Activated T-cell treated with anti-CD3 and anti-CD28 coated beads for 4 hours (primary cell): ENCODE results near the gene PGAM4.
"Not testable (repeated sequence)": the region's sequence is repeated elsewhere in the genome, so short reads cannot be mapped to it uniquely, and the experiment has no call there.

Experiments used
- DNase-seq: peaks from one replicate; pipeline ENCODE4 v3.0.0-alpha.2; 2020

PGAM4 gene

DNA sequence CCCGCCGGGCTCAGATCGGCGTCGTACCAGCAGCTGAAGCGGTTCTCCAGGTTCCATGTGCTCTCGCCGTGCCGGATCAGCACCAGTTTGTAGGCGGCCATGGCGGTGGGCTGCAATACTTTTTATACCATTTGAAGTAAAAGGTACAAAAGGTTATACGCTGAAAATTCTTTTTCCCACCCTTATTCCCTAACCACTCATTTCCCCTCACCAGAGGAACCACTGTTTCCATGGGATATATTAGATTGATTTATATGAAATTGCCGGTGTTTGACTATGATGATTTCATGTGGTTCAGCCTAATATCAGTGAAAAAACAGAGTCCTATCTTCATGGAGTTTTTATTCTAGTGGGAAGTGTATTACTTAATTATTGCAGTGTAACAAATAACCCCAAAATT is at the start of gene PGAM4:
Gene PGAM4 (minus strand): TSS at position 101 of the 400 bp plus-strand sequence. CDS start 0 bp downstream, at position 101.
- DNase-seq, result no peak

DNA sequence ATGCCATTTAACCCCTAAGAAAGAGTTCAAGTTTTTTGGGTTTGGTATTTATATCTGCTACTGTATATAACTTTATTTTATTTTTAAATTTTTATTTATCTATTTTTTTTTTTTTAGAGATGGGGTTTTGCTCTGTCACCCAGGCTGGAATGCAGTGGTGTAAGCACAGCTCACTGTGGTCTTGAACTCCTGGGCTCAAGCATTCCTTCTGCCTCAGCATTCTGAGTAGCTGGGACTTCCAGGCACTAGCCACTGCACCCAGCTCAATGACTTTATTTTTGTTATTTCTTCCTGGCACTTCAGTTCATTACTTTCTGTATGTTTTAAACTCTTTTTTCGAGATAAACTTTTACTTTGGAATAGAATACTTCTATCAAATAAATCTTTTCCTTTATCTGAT is 42.4 kb upstream of the PGAM4 start:
- DNase-seq, result no peak

DNA sequence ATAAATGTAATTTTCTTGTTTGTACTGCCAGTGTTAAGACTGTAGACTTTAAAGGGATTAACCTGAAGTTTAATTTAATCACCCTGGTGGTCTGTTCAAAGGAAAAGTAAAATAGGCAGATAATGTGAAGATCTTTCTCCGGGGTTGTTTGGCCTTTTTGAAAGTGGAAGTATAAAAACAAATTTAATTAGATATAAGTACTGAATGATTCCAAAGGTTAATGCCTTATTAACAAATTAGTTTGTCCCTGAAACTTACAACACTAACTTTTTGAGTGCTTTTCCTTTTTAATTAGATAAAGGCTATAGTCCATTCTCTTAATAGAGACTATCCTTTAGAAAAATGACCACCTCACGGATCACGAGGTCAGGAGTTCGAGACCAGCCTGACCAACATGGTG is 10.4 kb upstream of the PGAM4 start:
- DNase-seq, result no peak

DNA sequence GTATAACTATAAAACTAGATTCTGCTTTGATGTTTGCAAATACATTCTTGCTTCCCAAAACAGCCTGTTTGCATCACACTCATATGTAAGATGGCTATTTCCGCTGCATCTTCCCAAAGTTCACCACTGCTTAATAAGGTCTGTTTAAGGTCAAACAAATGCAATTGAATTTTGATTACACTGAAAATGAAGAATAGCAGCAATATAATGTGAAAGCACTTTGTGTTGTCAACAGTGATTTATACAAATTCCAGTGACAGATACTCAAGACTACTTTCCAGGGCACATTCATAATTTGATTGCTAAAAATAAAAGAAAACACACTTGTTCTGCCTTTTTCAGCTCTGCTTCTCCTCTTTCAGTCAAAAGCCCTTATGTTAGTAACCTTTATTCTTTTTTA is 8.1 kb upstream of the PGAM4 start:
- no peak for DNase-seq

DNA sequence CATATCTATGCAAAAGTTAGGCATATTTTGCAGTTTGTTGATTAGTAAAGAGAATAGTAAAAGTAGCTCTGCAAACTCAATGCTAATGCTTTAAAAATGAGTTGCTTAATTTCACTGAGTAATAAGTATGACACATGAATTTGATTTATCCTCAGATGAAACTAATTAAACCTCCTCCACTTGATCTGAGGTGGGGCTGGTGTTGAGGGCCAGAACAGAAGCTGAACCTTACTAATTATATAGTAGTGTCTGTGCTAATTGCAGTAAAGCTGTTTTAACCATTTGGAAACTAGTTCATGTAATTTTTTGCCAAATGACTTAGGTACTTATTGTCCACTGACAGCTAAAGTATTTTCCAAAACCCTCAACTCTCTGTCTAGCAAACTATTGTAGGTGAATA is 7.7 kb upstream of the PGAM4 start:
- DNase-seq, result no peak

DNA sequence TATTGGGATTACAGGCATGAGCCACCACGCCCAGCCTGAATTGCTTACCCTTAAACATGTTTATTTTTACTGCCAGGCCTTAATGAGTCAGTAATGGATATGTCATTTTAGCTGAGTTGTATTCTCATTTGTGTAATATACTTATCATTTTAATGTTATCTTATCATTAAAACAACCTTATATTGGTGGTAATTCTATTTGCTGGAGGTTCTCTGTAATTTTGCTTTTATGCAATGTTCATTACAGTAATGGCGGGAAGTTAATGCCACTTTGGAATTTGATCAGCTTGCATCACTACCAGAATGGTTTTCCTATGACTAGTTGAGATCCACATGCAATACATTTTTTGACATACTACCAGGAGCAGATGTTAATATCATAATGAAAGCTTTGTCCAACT is 6.3 kb upstream of the PGAM4 start:
- no peak for DNase-seq

DNA sequence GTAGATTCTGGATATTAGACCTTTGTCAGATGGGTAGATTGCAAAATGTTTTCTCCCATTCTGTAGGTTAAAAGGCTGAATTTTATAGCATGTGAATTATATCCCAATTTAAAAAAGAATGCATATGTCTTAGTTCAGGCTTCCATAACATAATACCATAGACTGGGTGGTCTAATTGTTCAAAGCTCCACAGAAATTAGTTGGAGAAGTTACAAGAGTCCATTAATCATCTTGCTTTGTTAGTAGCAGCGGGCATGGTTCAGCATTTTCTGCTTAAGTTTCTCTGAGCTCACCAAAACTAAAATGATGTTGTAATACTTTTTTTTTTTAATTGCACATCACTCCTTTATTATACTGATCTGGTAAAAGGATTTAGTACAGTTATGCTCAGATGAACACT is 1.8 kb downstream of the PGAM4 start:
- no peak for DNase-seq

DNA sequence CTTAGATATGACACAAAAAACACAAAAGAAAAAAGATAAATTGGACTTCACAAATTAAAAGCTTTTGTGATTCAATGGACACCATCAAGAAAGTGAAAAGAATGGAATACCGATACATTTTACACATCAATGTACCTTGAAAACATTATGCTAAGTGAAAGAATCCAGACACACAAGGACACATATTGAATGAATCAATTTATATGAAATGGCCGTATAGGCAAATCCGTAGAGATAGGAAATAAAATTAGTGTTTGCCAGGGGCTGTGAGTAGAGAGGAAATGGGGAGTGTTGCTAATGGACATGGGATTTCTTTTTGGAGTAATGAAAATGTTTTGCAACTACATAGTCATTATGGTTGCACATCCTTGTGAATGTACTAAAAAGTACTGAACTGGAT is 3.1 kb downstream of the PGAM4 start:
- no peak for DNase-seq

DNA sequence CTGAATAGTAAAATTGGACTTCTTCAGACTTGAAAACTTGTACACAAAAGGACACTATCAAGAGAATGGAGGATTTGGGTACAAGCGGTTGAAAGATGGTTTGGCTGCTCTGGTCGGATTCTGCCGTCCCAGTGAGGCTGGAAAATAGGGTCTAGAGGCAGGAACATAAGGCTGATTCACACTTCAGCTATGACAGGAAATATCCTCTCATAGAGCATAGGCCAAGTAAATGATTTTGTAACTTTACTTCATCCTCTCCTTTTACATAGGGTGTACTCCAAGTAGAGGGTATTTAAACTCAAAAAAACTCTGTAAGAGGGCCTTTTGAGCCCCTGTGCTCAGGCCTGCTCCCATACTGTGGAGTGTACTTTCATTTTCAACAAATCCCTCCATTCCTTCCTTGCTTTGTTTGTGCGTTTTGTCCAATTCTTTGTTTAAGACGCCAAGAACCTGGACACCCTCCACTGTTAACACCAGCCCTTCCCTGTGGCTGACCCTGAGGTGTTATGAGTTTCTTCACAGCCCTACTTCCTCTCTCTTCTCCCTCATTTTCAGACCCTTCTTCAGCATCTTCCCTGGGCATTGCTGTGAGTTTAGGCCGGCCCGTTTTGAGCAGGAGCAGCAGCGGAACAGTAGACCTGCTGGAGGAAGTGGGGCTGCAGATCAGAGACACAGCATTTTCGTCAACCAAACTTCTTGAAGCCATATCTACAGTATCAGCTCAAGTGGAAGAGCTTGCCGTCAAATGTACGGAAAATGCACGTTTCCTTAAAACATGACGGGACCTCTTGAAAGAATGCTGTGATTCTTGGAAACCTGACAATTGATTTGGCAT is 7.2 kb downstream of the PGAM4 start:
- no peak for DNase-seq

DNA sequence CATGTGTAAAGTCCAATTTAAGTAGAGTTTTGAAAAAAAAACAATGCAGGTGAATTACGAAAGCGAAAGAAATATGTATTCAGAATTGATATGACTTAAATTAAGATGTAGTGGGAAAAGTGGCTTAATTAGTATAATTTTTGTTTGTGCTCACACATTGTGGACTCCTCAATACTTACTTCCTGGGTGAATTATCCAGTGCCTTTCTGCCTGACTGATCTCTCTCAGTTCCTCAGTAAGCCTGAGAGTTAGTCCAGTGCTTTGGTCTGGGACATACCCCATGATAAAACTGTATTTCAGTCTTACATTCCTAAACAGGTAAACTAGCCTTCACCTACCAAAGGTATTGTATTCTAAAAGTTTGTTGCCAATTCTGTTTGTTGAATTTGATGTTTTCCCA is 8.4 kb downstream of the PGAM4 start:
- no peak for DNase-seq

DNA sequence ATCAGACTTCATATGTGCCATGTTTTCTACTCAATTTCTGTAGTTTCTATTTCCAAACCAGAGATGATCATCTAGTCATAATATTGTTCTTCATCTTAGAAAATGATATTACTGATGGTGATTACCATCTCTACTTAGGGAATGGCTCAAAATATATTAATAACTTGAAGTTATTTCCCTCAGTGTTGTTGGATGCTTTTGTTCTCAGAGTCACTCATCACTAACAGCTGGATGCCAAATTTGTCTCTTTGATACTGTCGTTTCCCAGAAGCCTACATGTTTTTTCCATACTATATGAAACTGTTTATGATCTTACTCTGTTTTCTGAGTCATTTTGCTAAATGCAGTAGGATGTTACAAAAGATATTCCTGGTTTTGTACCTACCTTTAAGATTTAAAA is 8.9 kb downstream of the PGAM4 start:
- no peak for DNase-seq

DNA sequence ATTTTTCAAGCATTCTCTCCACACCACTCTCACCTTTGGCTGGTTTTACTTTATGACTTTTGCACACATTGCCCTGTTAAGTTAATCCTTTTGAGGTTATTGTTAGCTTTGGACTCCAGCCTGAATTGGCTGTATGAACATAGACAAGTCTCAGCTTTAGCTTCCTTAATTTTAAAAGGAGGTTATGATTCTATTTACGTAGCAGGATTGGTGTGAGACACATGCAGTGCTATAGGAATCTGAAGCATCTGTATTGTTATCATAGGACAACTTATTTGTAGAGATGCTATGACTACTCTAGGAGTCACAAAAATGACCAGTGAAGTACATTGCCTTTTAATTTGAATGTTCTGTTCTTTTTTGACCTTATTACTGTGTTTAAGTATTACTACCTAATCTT is 15.7 kb downstream of the PGAM4 start:
- no peak for DNase-seq

DNA sequence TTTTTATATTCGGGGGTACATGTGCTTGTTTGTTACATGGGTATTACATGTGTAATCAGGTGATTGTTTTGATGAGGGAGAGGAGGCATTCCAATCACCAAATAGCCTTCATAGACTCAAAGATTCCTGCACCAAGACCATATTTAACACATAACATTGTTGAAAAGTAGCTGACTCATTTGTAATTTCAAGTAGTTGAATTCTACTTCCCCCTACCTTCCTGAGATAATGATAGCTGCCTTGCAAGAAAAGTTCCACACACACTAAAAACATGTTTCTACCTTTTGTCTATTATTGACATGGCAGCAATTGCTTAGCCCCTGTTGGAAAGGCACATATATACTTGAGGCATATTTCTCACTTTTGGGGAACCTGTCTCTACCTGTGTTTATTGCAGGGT is 16.1 kb downstream of the PGAM4 start:
- no peak for DNase-seq

DNA sequence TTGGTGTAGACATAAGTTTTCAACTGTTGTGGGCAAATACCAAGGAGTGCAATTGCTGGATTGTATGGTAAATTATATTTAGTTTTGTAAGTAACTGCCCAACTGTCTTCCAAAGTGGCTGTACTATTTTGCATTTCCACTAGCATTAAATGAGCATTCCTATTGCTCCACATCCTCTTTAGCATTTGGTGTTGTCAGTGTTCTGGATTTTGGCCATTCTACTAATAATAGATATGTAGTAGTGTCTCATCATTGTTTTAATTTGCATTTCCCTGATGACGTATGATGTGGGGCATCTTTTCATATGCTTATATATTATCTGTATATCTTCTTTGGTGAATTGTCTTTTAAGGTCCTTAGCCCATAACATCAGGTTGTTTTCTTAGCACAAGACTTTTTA is 17.3 kb downstream of the PGAM4 start:
- no peak for DNase-seq

DNA sequence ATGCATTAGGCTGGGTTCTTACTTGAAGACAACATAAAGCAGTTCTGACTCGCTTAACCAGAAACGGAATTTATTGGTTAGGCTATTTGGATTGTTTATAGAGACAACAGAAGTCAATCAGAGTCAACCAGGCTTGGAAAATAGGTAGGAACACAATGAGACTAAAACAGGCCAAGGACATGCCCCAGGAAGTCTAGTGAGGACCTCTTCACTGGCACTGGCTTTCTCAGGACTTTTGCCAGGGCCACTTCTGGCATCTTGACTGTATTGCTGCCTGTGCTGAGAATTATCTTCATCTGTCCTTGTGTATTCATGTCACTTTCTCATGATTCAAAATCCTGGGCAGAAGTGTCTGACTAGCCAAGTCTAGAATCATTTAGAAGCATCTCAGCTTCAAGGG is 19.6 kb downstream of the PGAM4 start:
- no peak for DNase-seq

DNA sequence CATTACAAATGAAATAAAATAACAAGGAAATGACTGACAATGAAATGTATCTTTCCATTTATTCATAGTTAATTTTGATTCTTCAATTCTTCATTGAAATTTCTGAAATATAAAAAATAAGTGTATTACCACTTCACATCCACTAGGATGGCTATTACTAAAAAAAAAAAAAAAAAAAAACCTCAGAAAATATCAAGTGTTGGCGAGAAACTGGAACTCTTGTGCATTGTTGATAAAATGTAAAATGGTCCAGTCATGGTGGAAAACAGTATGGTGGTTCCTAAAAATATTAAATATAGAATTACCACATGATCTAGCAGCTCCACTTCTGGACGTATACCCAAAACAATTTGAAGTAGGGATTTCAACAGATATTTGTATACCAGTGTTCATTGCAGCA is 22.9 kb downstream of the PGAM4 start:
- DNase-seq, result no peak

DNA sequence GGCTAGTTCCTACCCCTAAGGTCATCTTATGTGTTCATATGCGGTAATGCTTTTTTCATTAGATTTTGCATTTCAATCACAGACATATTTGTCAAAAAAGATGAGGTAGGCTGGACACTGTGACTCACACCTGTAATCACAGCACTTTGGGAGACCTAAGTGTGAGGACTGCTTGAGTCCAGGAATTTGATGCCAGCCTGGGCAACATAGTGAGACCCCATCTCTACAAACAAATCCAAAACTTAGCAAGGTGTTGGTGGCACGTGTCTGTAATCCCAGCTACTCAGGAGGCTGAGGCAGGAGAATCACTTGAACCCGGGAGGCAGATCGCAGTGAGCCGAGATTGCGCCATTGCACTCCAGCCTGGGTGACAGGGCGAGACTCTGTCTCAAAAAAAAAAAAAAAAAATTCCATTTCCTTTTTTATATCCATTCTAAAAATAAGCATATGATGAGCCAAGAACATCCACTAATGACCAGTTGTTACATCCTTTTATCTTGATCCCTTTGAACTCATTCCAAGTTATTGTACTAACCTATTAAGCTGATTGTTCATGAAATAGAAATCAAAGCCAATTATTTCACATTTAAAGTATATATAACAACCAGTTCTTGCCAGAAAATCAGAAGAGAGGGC is 23.4 kb downstream of the PGAM4 start:
- DNase-seq, result no peak

DNA sequence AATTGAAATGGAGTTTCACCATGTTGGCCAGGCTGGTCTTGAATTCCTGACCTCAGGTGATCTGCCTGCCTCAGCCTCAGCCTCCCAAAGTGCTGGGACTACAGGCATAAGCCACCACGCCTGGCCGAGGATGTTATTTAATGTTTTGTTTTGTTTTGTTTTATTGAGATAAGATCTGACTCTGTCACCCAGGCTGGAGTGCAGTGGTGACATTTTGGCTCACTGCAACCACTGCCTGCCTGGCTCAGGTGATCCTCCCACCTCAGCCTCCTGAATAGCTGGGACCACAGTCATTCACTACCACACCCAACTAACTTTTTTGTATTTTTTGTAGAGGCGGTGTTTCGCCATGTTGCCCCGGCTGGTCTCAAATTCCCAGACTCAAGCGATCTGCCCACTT is 24.4 kb downstream of the PGAM4 start:
- not testable (repeated sequence) for DNase-seq

DNA sequence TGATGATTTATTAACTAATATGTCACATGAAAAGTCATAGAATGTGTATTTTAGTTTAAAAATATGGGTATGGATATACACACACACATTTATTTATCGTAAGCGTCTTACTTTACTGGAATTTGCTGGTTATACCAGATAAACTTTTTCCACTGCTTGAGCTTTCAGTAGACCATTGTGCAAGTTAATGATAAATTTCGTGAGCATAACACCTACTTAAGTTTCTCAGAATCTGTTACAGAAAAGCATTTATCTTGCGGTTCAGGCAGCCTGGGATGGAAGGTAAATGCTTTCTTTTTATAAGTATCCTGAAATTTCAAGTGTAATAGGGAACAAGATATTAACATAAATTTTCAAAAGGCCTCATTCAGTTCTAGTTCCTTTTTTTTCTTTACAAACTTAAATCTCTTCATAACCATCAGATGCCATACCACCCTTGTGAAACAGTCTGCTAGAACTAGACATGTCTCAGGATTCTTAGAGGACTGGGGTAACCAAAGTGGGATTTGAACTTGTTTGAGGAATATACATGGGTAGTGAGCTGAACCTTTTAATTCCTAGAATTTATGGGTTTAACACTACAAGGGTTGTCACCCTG is 31.3 kb downstream of the PGAM4 start:
- DNase-seq, result no peak

DNA sequence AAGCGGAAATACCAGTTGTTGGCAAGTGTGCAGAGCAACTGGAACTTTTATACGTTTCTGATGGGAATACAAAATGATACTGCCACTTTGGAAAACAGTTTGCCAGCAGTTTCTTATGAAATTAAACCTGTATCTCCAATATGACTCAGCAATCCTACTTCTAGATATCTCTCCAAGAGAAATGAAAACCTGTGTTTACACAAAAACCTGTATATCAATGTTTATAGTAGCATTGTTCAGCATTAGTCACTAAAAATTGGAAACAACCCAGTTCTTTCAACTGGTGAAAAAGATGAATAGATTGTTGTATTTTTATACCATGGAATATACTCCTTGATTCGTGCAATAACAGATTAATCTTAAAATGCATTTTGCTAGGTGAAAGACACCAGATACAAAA is 32.1 kb downstream of the PGAM4 start:
- DNase-seq, result no peak

DNA sequence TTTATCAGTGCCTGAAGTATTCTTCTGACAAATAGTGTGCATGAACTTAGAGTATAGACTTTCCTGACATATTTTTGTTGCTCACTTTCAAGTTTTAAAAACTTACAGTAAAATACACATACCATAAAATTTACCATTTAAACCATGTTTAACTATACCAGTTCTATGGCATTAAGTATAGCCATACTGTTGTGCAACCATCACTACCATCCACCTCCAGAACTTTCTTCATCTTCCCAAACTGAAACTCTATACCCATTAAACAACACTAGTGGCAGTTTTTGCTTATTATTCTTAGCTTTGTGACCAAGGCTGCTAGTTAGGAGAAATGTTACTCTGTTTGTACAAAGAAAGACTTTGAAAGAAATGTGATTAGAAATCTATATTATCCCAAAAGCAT is 33.1 kb downstream of the PGAM4 start:
- no peak for DNase-seq

DNA sequence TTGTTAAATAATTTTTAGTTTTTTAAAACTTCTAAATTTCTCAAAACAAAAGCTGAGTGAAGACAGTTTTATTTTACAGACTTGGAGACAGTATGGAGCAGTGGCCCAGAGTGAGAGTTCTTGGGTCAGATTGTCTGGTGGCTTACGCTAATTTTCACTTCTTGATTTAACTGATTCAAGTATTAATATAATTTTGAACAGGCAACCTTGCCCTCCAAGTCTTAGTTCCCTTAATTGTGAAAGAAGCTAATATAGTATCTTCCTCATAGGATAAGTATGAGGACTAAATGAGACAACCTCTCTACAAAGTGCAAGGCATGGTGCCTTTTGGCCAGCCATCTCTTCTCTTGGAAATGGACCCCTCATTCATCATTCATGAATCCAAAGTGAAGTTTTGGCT is 33.6 kb downstream of the PGAM4 start:
- DNase-seq, result no peak

DNA sequence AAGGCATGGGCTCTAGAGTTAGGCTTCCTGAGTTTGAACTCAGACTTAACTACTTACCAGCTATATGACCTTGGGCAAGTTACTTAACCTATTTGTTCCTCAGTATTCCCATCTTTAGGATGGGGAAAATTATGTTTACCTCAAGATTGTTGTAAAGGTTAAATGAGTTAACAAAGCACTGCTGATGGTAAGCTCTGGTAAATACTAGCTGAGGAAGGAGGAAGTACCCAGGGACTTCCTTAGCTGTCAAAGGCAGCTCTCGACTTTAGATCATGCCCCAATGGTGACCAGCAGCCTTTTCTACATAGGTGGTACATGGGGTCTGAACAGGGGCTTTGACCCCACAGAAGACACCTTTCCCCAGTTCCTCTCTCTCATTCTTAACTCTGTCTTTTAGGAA is 38.9 kb downstream of the PGAM4 start:
- no peak for DNase-seq

DNA sequence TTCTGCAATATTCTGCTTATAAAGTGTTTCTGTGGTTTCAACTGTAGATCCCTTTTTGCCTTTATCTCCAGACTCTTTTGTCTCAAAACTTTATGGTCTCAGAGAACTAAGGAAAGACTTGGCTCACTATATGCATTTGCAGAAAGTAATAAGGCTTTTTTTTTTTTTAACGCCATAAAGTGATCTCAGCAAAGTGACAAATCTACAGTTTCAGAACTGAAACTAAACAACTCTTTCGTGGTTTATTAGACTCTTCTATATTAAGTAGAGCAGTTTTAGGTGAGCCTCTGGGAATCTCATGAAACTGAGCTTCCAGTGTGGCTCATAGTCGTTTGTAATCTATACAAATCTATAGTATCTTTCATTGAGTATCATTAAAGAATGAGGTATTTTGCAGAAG is 43.7 kb downstream of the PGAM4 start:
- no peak for DNase-seq
